ENCODE results near the gene ILRUN.
"Not testable (repeated sequence)": the region's sequence is repeated elsewhere in the genome, so short reads cannot be mapped to it uniquely, and the experiment has no call there.

ILRUN gene

DNA sequence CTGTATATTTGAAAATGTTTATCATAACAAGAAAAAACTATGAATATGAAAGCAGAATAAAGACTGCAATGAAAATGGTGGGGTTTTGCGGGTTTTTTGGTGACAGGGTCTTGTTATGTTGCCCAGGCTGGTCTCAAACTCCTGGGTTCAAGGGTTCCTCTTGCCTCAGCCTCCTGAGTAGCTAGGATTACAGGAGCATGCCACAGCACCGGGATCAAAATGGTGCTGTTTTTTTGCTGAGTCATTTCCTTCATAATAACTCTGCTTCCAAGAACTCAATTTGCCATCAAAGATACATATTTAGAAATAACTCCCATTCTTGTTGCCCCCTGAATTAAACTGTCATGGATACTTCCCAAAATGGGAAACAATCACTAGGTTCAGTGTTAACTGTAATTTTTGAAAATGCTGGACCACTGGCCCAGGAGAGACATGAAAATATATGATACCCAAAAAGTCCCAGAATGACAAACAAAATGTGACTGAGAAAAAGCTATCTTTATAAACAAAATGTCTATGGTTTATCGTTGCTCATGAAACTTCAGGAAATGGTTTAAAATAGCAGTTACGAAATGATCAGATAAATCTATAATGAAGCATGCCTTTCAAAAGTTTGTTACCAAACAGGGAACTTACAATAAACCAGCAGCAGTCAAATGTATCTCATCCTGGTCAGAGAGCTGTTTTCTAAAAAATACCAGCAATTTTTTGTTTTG, 32.2 kb downstream of the ILRUN start:
- no peak for DNase-seq (ENCODE audit: low read depth in 2 of 2)

DNA sequence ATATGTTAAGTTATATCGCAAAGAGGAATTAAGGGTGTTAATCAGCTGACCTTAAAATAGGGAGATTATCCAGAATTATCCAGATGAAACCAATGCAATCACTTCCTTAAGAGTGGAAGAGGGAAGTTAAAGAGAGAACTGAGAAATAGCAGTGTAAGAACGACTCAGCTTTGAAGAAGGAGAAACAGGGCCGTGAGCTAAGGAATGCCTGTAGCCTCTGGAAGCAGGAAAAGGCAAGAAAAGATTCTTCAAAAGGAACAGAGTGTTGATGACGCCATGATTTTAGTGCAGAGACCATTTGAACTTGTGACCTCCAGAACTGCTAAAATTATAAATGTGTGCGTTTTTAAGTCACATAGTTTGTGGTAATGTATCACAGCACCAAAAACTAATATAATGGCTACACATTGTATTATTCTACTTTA, 32.7 kb downstream of the ILRUN start:
- DNase-seq (ENCODE audit: low read depth in 2 of 2) = no peak

DNA sequence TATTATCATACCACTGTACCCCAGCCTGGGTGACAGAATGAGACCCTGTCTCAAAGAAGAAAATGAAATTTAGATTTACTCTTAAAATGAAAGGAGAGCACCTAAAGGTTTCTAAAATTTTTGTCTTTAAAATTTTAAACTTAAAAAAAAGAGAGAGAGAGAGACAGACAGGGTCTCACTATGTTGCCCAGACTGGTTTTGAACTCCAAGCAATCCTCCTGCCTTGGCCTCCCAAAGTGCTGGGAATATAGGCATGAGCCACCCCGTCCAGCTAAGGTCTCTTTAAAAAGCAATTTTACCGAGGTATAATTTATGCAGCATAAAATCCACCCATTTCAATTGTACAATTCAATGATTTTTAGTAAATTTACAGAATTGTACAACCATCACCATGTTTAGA, 33.2 kb downstream of the ILRUN start:
- no peak for DNase-seq (ENCODE audit: low read depth in 2 of 2)

DNA sequence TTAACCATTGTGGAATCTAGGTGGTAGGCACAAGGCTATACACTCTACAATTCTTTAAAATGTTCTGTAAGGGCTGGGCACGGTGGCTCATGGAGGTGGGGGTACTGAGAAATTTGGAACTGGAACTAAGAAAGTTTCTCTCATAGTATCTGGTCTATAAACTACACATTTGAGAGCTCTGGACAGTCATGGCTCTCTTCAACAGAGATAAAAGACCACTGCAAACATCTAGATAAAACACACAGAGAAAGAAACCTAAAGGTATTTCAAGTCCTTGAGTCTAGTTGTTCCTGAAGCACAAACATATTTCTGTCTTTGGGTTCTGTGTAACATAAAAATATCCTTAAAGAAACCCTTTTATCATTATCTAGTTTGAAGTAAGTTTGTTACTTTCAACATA, 35.2 kb downstream of the ILRUN start:
- DNase-seq (ENCODE audit: low read depth in 2 of 2) = no peak

GRCh38 chr6:34658605-34659265, 37.8 kb downstream of the ILRUN start:
- no peak for DNase-seq (ENCODE audit: low read depth in 2 of 2)

DNA sequence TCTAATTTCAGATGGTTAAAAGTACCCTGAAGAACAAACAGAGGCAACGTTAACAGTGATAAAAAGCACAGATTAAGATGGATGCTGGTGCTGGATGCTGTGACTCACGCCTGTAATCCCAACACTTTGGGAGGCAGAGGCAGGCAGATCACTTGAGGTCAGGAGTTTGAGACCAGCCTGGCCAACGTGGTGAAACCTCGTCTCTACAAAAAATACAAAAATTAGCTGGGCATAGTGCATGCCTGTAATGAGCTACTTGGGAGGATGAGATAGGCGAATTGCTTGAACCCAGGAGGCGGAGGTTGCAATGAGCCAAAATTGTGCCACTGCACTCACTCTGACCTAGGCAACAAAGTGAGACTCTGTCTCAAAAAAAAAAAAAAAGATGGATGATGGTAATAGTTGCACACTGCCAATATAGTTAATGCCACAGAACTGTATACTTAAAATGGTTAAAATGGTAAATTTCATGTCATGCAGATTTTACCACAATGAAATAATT, 38.5 kb downstream of the ILRUN start:
- DNase-seq (ENCODE audit: low read depth in 2 of 2) = not testable (repeated sequence)

DNA sequence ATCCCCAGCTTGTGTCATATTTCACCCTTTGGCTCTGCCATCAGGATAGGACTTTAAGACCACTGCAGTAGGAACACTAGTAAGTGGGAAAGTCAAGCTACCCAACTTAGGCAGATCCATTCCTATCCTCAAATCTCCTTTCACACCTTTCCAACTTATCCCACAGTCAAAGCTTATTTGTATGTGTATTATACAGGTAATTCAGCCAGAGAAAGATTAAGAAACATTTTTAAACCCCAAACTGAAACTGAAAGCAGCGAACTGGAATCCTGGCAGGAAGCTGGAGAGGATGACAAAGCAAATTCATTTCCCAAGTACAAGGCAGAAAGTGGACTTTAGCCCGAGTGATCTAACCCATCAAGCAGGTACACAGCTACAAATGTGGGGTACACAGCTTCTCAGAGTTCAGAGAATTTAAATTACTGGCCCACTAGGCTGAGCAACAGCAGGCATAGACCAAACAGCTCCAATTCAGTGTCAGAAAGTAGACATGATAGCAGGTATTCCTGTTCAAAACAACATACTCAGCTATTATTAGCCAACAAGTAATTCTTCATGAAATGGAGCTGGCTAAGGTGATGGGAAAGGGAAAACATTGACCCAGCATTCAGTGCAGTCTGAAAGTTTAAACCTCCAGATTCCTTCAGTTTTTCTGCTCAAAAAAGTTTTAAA, 39.1 kb downstream of the ILRUN start:
- DNase-seq (ENCODE audit: low read depth in 2 of 2) = no peak

DNA sequence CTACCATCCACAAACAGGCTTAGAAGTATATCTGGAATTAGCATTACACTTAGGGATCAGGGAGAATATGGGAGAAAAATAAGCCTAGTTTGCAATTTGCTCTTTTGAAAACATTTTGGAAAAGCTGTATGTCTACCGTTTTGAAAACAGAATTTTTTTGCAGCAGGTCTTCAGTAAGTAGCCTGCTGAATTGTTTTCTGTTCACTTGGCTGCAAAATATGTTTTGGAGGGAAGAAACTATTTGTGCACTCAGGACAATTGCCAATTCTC, 39.6 kb downstream of the ILRUN start:
- DNase-seq (ENCODE audit: low read depth in 2 of 2) = no peak

- no peak for DNase-seq (ENCODE audit: low read depth in 2 of 2)
These were observed 40.1 kb downstream of the ILRUN start for GRCh38 chr6:34656378-34657036.

DNA sequence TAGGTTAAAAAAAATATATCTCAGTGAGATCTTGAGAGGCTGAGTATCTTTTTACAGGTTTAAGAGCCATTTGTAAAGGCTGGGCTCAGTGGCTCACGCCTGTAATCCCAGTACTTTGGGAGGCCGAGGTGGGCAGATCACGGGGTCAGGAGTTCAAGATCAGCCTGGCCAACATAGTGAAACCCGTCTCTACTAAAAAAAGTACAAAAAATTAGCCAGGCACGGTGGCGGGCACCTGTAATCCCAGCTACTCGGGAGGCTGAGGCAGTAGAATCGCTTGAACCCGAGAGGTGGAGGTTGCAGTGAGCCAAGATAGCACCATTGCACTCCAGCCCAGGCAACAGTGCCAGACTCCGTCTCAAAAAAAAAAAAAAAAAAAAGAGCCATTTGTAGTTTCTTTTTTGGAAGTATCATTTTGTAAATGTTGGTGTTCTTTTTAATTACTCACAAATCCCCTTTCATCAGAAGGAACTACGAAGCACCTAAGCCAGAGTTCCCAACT, 40.6 kb downstream of the ILRUN start:
- not testable (repeated sequence) for DNase-seq (ENCODE audit: low read depth in 2 of 2)

- no peak for DNase-seq (ENCODE audit: low read depth in 2 of 2)
These were observed 42.4 kb downstream of the ILRUN start for GRCh38 chr6:34654061-34654710.

DNA sequence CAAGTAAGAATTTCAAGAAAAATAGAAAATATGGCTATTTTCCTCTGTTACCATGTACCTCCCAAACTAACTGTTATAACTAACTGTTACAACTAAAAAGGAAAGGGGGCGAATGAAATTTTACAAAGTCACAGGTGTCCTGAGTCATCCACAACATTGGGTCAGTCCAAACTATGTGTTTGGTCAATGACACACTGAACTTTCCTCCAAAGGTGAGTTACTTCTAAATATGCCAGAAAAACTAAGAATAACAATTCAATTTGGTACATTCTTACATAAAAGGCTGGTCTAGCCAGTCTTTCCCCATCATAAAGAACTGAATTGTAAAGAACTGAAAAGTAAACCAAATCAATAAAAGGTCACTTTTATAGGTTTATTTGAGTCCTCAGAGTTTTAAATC, 44.3 kb downstream of the ILRUN start:
- DNase-seq (ENCODE audit: low read depth in 2 of 2) = no peak

DNA sequence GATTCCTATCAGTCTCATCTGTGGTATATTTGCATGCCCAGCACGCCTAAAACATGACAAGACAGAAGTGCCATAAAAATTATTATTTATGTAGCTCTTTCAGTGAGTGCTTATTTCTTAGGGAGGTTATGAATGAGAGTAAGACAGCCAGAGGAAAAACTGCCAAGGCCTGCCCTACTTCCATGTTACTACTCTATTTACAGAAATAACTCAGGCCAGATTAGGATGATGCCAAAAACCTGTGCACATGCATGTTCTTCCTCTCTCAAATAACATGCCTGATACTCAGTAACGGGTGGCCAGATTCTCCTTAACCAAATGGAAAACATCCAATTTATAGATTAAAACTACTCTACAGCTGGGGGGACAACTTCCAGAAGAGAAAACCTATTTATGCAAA, 45.7 kb downstream of the ILRUN start:
- no peak for DNase-seq (ENCODE audit: low read depth in 2 of 2)

DNA sequence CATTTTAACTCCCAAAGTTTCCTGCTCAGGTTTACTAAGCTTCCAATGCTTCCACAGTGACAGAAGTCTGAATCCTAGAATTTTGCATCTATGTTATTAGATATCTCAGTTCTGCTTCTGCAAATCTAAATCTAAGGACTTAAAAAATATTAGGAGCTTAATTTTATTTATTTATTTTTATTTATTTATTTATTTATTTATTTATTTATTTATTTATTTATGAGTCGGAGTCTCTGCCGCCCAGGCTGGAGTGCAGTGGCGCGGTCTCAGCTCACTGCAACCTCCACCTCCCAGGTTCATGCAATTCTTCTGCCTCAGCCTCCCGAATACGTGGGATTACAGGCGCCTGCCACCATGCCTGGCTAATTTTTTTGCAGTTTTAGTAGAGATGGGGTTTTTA, 46.3 kb downstream of the ILRUN start:
- DNase-seq (ENCODE audit: low read depth in 2 of 2) = not testable (repeated sequence)

DNA sequence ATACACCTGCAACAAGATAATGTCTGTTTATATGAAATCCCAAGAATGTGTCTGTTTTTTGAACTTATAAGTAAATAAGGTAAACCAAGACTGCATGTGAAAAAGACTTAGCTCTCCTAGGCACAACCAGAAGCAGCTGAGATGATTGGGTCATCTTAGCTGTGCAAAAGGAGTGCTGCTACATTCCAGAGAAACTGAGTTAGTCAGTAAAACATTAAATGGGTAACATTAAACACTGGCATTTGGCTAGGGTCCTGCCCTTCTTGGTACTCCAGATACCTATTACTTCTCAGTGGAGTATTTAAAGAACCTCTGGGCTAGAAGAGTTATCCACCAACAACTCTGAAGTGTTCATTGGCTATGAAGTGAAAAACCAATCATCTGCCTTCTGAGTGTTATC, 47.8 kb downstream of the ILRUN start:
- DNase-seq (ENCODE audit: low read depth in 2 of 2) = no peak
